ENCODE data around the gene KRAS. TPM values are rescaled to one million over a fixed set of nuclear protein-coding genes. Genes with fewer than 3 reads are reported as not detected.

KRAS gene
- total and polyA plus RNA-seq, 2 donors (not counting 3 experiments of a cell fraction or from before 2014, with no cell fraction given), result 9.1 to 22.8 TPM

- dilution Hi-C loops (cut with MboI; ENCODE audit: extremely low pct_ligation_motif_present, low sequenced_read_pairs) (no loop called here), intact Hi-C loops (cut with micrococcal nuclease) (no loop called here)
- no peak overlapping the region for H2AFZ ChIP-seq (ENCODE audit: low read depth, low read length)
- no peaks in the 10 kb centered on the region for H3K79me2 ChIP-seq (ENCODE audit: control insufficient read depth, insufficient read depth, low read length)
- DNase-seq (ENCODE audit: low read depth, low spot score) (peak; percentile 7), FAIRE-seq (no peak)
- H3K9me1 ChIP-seq (replicated peaks; ENCODE audit: control insufficient read depth, extremely low read depth, insufficient read depth, low read length), result no peaks in the 10 kb centered on the region
- no peak overlapping the region for H3K4me2 ChIP-seq (ENCODE audit: insufficient read depth, low read length)
- no peak overlapping the region for H3K4me3 ChIP-seq (replicated peaks in 1 of 3; ENCODE audit: insufficient read depth in 1 of 3, low read depth in 1 of 3, low read length in 3 of 3)
- ChIA-PET CTCF (interaction anchor here (1.3 kb wide), 1 partner anchor 18 kb away, joined by 3 read pairs; no protein-coding TSS in a partner anchor), POLR2A (no interaction called here)
- TF ChIP-seq JUN (IDR thresholded peaks at IDR 0.05; ENCODE audit: borderline replicate concordance, insufficient read depth, insufficient read length, low read depth) (no peak), POLR2AphosphoS5 (IDR thresholded peaks at IDR 0.05; ENCODE audit: insufficient read depth, low read depth, low read length) (no peak), FOS (IDR thresholded peaks at IDR 0.05; ENCODE audit: borderline replicate concordance, insufficient read depth, low read length) (no peak), GATA2 (IDR thresholded peaks at IDR 0.05; ENCODE audit: insufficient read depth, insufficient read length, low read depth, low read length) (no peak), EZH2 (IDR thresholded peaks at IDR 0.05; ENCODE audit: borderline replicate concordance, low read depth, low read length, severe bottlenecking) (no peak), MAX (IDR thresholded peaks at IDR 0.05; ENCODE audit: insufficient read depth, insufficient read length) (no peak), CTCF (IDR thresholded peaks at IDR 0.05; ENCODE audit: extremely low read depth in 1 of 2, insufficient read depth in 1 of 2, low read depth in 1 of 2, low read length in 2 of 2) (no peak), POLR2A (IDR thresholded peaks at IDR 0.05; ENCODE audit: low read depth, low read length) (no peak), MYC (IDR thresholded peaks at IDR 0.05; ENCODE audit: low read depth, low read length) (no peak)
- no peak overlapping the region for H3K27ac ChIP-seq (ENCODE audit: insufficient read depth, low read depth, low read length)
- no TSS peak for BruUV-seq (replicated peaks)
- H3K27me3 ChIP-seq (ENCODE audit: control insufficient read depth in 2 of 2, insufficient read depth in 2 of 2, low read length in 2 of 2), result peaks cover 1 to 6% of the 10 kb centered on the region in 2 experiments
- H3K9ac ChIP-seq (replicated peaks; ENCODE audit: extremely low read depth, insufficient read depth, low read length), result no peak overlapping the region
- H3K36me3 ChIP-seq (ENCODE audit: control insufficient read depth in 2 of 2, extremely low read depth in 1 of 2, insufficient read depth in 2 of 2, low read length in 2 of 2), result no peaks in the 10 kb centered on the region
- no peaks in the 10 kb centered on the region for H3K9me3 ChIP-seq (replicated peaks; ENCODE audit: control insufficient read depth, insufficient read depth, low read length)
- no peaks in the 10 kb centered on the region for H4K20me1 ChIP-seq (replicated peaks; ENCODE audit: control insufficient read depth, extremely low read depth, insufficient read depth, low read length)
- peaks cover 2% of the 10 kb centered on the region for H3K4me1 ChIP-seq (ENCODE audit: control insufficient read depth, extremely low read depth, insufficient read depth, low read length)
These were observed 32.3 kb upstream of the KRAS start for GRCh38 chr12:25283006-25283405.
